Activated naive CD4-positive, alpha-beta T cell treated with Interleukin-2 at 50 U/mL for 16 hours (primary cell): ENCODE results near the gene SMG6.
"Not testable (repeated sequence)": the region's sequence is repeated elsewhere in the genome, so short reads cannot be mapped to it uniquely, and the experiment has no call there.

Source experiments
- DNase-seq: peaks from one replicate; pipeline ENCODE4 v3.0.0-alpha.2; 2020

Gene SMG6

DNA sequence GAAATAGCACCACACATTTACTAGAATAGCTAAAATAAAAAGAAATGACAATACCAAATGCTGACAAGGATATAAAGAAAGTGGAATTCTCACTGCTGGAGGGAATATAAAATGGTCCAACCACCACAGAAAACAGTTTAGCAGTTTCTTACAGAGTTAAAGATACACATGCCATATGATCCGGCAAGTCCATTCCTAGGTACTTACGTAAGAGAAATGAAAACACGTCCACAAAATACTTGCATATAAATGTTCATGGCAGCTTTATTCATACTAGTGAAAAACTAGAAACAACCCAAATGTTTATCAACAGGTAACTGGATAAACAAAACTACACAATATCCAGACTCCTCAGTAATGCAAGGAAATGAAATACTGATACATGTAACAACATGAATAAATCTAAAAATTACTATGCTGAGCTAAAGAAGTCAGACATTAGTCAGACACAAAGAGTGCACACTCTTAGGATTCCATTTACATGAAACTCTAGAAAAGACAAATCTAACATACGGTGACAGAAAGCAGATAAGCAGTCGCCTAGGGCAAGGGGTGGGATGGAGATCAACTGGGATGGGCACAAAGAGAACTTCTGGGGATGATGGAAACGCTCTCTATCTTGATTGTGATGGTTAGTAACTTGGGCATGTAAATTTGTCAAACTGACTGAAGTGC, 76.4 kb downstream of the SMG6 start:
- DNase-seq = no peak

DNA sequence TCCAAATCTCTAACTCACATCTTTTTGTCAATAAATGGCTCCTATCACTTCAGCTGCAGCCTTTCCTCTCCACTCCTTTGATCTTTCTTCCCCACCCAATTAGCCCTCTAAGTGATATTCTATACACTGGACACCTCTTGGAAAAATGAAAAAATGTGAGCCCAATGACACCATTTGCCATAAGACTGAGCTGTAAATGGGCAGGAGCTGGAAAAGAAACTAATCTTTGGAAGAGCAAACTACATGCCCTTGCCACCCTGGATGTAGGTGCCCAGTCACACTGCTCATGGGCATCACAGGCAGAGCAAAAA, 80.0 kb downstream of the SMG6 start:
- DNase-seq = no peak

DNA sequence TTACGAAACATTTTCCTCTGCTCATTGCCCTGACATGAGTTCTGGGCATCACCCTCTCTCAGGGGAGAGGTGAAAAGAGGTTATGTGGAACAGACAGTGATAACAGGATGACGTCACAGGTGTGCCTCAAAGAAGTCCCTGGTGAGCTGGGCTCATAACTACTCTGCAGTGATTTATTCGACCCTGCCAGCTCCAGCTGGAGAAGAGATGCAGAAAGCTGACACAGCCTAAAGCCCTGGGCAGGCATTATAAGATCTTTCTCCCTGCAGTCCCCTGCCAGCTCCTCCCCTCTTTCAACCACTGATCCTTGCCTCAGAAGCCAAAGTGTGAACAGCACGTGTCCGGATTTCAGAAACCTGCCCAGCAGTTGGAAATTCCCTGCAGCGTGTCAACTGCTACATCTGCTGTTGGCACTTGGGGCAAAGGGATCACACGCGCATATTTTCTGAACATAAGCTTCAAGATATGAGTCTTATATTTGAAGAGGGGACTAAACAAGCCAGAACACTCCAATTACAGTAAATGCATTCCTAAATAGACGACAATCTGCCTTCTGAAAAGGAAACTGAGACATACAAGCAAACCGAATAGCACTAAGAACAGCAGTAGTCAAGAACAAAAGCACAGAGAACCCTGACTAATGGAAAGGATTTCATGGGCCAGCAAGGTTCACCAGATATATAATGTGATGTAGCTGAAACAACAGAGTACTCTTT, 80.5 kb downstream of the SMG6 start:
- peak; percentile 72 for DNase-seq

DNA sequence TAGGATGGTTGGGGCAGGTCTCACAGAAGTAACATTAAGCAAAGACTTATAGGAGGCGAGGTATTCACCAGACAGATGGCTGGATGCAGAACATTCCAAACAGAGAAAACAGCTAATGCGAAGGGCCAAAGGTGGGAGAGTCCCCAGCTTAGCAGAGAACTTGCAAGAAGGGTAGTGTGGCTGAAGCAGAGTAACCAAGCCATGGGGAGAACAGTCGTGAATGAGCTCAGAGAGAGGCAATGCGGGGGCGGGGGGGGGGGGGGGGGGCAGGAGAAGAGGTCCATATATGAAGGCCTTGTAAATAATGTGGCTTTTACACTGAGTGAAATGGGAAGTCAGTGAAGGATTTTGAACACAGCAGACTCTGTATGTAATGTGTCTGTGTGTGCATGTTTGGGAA, 81.3 kb downstream of the SMG6 start:
- no peak for DNase-seq

DNA sequence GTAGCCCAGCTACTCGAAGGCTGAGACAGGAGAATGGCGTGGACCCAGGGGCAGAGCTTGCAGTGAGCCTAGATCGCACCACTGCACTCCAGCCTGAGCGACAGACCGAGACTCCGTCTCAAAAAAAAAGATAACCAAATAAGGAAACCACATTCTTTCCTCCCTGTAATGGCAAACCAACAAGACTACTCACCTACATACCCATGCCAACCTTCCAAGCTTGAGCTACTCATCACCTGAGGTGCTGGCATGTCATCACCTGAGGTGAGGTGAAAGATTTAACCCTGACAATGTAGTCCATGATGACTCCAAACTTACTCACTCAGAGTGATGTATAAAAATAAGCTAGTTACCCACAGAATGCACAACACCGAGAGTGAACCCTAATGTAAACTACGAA, 85.2 kb downstream of the SMG6 start:
- DNase-seq = no peak

DNA sequence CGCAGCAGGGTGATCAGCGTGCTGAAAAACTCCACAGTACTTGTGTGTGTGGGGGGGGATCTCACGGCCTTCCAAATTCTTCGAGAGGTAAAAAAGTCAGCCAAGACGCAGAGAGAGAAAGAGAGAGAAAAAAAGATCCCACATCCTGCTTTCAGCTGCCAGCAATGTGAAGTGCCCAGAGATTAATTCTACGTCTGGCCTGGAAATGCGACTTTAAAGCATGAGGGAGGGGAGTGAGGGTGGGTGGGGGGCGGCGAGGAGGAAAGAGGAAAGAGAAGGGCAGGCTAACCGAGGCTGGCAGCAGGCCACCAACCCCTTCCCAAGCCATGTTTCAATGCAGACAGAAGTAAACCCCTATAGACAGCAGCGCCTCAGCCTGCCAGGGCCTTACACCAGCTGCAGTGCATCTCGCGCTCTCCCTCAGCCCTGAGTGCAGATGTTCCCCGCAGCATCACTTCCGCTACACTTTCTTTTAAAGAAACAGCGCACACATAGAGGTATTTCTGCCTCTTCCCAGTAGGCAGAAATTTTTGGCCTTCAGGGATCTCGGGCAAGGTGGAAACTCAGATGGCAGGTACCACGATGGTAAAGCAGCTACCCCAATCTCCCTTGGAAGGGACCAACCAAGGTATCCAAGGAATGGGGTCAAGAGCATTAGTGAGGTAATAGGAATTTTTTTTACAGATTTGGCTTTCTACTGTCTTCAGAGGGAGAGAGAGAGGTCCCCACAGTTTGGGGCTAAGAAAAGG, 87.8 kb downstream of the SMG6 start:
- peak; percentile 67 for DNase-seq

DNA sequence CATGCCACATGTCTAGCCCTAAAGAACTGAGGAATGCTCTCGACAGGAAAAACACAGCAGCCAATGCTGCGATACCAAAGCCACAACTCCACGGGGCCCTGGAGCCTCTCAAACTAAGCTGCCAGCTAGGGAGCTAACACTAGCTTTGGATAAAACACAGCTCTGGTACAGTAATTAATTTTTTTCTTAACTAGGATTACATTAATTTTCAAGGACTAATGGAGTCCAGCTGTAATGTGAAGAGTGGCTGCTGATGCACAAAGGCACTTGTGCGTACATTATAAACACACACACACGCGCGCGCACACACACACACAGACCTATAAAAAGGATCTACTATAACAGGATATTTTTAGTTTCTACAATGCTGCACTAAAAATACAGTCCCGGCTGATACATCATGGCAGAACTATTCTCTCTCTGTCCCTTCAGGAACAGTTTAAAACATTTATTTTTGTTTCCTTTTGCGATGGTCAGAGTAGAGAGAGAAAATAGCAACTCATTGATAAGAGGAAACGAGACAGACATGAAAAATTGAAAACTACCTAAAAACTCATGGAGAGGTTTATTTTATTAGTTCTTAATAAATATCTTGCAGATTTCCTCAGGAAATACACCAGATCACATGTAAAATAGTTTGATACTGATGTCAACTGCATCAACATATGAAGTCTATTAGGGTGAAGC, 88.5 kb downstream of the SMG6 start:
- DNase-seq = no peak

DNA sequence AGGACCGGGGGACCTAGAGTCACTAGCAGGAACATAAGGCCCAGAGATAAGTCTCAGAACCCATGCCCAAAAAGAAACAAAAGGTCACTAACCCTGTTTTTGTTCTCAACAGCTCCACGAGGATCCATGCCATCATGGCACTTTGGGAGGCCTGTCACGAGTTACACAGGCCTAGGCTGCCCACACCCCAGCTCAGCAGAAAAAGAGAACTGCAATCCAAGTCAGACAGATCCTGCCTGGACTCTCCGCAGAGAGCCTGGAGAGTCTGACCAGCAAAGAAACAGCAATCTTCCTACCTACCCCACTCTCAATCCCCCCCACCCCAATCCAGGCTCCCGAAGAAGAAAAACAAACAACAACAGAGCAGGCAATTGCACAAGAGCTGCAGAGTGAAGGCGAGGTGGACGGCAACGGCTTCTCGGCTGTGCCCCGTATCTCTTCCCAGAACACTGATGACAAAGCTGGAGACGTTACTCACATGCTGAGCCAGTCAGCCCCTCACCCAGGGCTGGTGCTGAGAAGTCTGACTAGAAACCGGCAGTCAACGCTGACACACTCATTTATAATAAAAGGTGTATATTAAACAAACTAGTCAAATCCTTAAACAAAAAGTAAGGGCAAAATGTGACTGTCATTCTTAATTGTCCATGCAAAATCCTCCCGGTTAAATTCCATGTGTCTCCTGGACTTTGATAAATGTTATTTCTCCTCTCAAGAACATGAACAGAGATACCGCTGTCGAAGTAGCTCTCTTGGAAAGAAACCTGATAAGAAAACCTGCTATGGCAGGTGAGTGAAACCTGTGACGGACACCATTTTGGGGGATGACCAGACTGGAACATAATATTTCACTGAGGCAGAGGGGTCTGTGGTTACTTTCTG, 89.3 kb downstream of the SMG6 start:
- DNase-seq = no peak

DNA sequence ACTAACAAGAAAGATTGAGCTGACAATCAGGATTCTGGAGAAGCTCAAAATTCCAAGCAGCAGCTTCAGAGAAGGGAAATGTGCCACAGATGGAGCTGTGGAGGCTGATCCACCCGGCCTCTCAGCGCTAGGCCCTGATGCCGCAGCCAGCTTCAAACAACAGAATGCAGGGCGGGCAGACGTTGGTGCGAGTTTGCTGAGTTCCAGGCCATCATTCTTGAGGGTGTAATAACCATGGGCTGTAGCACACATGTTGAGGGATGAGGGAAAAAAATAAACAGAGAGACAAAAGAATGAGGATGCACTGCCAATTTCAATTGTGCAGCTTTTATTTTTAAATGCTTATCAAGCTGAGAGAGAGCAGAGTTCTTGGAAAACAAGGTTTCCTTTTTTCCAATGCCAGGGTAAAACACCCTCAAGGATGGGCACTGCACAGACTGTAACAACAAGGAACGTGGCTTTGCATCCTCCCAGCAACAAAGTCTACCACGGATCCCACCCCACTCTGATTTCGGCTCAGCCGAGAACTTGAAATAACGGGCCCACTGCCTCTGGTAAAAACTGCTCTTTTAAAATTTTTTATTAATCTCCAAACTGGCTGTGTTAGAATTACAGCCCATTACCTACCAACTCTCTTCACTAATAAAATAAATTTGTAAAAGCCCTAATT, 90.2 kb downstream of the SMG6 start:
- DNase-seq = no peak

DNA sequence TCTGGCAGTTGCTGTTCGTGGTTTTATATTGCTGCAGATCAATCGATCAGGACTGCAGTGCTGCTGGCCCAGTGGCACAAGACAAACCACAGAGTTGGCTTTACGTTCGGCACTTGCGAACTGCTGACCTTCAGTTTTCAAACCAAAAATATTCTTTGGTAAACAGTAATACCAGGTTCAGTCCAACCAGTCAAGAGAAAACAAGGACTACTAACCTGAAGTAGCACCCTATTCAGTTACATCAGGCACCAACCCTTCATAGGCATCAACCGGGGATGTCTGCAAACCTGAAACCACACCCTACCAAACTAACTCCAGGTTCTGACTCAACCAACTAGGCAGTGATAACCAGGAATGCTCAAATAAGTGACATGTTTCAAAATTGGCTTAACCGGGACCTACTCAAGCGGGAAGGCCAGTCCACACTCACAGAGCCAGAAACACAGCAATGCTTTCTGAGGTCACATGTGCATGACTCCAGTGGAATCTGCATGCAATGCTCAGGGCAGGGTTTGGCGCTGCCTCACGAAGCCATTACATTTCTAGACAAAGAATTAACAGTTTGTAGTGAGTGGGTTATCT, 91.1 kb downstream of the SMG6 start:
- no peak for DNase-seq

DNA sequence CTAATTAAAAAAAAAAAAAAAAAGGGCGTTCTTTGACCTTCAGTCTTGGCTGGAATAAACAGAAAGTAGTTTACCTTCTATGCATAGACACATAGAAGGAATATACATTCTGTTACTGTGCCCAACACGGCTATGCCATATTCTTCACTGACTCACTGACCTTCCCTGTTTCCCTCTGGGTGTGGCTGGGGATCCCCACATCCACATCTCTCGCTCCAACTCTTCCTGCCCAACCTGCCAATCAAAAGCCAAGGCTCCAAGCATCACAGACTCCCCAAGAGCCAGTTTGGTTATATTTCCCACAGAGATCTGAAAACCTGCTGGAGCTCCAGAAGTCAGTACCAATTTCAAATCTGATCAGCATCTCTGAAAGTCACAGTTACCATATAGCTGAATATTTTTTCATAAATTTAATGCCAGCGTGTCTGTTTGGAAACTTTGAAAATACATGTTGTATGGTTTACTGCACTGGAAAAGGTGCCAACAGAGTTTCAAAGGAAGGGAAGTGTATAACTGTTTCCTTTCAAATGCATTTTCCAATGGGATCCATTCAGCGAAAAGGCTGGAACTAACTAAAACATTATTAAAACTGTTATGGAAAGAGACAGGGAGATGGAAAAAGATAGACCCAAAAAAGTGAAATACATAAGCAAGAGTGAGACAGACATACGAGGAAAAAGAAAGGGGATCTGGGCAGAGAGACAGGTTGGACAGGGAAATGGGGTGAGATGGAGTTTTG, 91.8 kb downstream of the SMG6 start:
- no peak for DNase-seq

DNA sequence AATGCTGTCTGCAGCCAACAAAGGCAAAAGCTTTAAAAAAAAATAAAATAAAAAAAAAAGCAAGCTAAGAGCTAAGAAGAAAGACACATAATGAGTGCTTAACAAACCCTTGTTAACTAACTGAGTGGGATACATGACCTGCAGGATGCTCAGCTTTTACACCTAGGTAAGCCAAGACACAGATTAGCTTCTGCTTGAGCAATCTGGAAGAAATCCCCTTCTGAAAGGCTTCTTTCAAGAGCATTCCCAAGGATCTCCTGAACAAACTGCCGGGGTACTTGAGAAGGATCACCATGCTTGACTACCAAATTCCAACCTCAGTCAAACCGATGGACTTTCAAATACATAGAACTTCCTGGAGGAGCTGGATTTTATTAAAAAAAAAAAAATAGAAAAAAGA, 92.9 kb downstream of the SMG6 start:
- DNase-seq = no peak

DNA sequence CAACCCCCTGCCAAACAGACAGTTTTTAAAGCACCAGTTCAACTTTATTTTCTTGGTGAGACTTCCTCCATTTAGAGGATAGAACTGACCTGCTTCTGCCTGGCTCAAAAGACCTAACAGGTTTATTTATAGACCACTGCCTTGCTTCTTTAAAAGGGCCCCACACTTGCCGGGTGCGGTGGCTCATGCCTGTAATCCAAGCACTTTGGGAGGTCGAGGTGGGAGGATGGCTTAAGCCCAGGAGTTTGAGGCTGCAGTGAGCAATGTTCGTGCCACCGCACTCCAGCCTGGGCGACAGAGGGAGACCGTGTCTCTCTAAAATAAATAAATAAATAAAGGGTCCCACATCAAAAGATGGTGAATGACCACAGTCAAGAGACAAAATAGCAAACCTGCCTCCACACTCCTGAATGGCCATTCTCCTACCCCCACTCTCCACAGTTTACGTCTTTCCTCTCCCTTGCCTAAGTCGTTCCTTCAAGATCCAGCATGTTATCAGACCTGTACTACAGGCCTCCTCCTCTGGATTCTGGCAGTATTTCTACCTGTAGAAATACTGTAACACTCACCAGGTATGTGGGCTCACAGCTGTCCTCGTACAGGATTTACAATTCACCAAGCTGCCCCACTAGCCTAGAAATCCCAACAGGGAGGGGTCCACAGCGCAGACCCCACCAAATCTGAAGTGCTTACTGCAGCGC, 95.6 kb downstream of the SMG6 start:
- DNase-seq = no peak

DNA sequence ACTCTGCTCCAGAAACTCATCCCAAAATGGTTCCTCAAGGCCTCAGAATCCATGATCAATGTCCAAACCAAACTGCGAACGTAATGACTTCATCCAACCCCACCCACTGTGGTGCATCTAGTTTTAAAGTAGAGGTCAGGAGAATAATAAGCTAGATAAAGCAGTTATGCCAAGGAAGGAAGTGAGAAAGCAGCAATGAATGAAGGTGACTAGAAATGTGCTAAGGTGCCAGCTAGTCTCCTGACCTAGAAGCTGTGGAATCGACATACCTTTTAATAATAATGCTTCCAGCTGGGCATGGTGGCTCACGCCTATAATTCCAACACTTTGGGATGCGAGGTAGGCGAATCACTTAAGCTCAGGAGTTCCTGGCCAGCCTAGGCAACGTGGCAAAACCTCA, 99.2 kb downstream of the SMG6 start:
- DNase-seq = no peak

DNA sequence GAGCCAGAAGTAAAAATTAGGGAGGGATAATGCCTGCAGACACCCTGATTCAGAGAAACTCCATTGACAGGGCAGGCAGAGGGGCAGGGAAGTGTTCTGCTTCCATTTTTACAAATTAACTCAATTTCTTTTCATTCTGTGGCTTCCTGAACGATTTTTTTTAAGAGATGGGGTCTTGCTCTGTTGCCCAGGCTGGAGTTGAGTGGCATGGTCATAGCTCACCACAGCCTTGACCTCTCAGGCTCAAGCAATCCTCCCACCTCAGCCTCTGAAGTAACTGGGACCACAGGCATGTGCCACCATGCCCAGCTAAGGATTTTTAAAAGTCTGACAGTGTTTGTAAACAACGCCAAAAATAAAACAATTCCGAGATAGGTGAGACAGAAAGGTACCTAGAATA, 99.8 kb downstream of the SMG6 start:
- DNase-seq = no peak

DNA sequence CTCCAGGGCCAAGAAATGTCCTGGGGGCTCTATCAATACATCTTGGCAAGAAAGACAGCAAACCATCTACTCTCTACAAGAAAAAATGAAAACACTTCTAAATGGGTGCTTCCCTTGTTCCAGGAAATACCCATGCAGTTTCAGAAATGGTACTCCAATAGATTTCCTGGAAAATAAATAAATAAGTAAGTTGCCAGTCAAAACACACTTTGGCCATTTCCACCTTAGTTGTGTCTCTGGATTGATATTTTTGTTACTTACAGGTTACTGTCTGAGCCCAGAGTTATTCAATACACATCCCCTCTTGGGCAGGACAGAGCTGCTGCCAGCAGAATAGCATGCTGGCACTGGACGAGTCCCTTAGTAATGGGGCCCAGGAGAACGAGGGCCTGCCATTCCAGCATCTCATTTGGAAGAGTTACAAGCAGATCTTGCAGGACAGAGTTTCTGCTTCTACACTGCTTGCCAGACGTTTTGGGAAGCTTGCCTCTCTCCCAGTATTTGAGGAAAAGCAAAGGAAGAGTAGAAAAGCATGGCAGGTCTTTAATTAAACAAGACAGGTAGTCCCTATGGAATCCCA, 100.5 kb downstream of the SMG6 start:
- no peak for DNase-seq

DNA sequence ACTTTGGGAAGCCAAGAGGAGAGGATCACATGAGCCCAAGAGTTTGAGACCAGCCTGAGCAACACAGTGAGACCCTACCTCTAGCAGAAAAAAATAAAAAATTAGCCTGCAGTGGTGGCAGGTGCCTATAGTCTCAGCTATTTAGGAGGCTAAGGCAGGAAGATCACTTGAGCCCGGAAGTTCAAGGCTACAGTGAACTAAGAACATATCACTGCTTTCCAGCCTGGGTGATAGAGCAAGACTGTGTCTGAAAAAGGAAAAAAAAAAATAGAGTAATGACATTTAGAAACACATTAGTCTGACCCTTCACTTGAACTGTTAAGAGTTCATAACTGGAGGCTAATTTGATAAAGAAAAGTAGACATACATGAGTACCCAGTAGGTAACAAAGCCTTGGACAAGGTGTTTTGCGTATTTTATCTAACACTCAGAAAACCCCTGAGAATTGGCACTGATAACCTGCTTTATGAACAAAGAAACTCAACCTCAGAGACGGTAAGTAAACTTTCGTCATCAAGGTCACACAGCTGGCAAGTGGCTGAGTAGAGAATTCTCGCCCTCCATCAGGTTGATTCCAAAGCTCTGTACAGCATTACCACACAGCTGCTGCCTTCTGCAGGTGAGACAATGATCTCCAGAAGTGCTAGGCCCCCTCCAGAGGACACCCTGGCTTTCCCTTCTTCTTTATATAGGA, 101.1 kb downstream of the SMG6 start:
- DNase-seq = no peak

DNA sequence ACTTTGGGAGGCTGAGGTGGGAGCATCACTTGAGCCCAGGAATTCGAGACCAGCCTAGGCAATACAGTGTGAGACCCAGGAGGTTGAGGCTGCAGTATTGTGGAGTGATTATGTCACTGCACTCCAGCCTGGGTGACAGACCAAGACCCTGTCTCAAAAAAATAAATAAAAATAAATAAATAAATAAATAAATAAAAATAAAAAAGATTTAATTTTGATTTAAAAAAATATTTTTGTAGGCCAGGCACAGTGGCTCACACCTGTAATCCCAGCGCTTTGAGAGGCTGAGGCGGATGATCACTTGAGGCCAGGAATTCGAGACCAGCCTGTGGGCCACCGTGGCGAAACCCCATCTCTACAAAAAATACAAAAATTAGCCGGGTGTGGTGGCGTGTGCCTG, 104.2 kb downstream of the SMG6 start:
- not testable (repeated sequence) for DNase-seq

DNA sequence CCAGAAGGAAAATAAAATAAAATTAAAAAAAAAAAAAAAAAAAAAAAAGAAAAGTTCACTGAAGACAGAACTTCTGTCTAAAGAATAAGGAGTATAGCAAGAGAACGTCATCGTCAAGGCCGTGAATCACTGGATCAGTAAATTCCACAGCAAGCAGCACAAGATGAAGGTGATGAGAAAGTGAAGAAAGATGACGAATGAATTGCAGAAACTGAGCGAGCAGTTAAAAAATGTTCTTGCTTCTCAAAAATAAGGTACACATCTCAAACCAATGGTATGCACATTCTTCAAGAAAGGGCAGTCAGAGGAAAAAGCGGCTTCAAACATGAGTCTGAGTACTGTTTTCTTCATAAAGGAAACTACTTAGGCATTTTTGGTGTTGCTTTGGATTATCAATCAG, 104.7 kb downstream of the SMG6 start:
- DNase-seq = no peak
